ENCODE results near the gene CUEDC1. TPM values are rescaled to one million over a fixed set of nuclear protein-coding genes. Genes with fewer than 3 reads are reported as not detected.

CUEDC1 gene
- total RNA-seq, 1 donor from 2014 or later = not detected

- H3K36me3 Mint-ChIP-seq (ENCODE audit: low read depth) = no peaks in the 10 kb centered on the region
- H3K4me1 Mint-ChIP-seq (ENCODE audit: low read depth) = peaks cover 24% of the 10 kb centered on the region
Observed at GRCh38 chr17:57938061-57938502, 17.1 kb downstream of the CUEDC1 start.

GRCh38 chr17:57937492-57937891 lies 17.7 kb downstream of the CUEDC1 start:
- Mint-ChIP-seq H3K36me3 (ENCODE audit: low read depth) (no peaks in the 10 kb centered on the region), H3K27me3 (ENCODE audit: insufficient read depth) (peaks cover 22% of the 10 kb centered on the region), H3K4me3 (no peak overlapping the region), H3K27ac (no peak overlapping the region), H3K4me1 (ENCODE audit: low read depth) (peaks cover 24% of the 10 kb centered on the region), H3K9me3 (no peaks in the 10 kb centered on the region)
- intact Hi-C loops (cut with micrococcal nuclease) = loop anchor here (1.0 kb wide), 1 partner anchor 37 kb away; no protein-coding TSS in a partner anchor
- no peak for DNase-seq (ENCODE audit: low spot score)

More at GRCh38 chr17:57938061-57938502, 17.1 kb downstream of the CUEDC1 start:
- peaks cover 21% of the 10 kb centered on the region for H3K27me3 Mint-ChIP-seq (ENCODE audit: insufficient read depth)
- H3K27ac Mint-ChIP-seq = no peak overlapping the region
- no peaks in the 10 kb centered on the region for H3K9me3 Mint-ChIP-seq
- no peak for DNase-seq (ENCODE audit: low spot score)
- intact Hi-C loops (cut with micrococcal nuclease) = no loop called here
- no peak overlapping the region for H3K4me3 Mint-ChIP-seq

GRCh38 chr17:57935833-57936807 lies 19.1 kb downstream of the CUEDC1 start:
- peaks cover 17% of the 10 kb centered on the region for H3K4me1 Mint-ChIP-seq (ENCODE audit: low read depth)
- H3K9me3 Mint-ChIP-seq = no peaks in the 10 kb centered on the region
- no peak for DNase-seq (ENCODE audit: low spot score)
- H3K27ac Mint-ChIP-seq = no peak overlapping the region
- peaks cover 19% of the 10 kb centered on the region for H3K27me3 Mint-ChIP-seq (ENCODE audit: insufficient read depth)
- intact Hi-C loops (cut with micrococcal nuclease) = no loop called here
- H3K36me3 Mint-ChIP-seq (ENCODE audit: low read depth) = no peaks in the 10 kb centered on the region
- no peak overlapping the region for H3K4me3 Mint-ChIP-seq

- Mint-ChIP-seq H3K9me3 (no peaks in the 10 kb centered on the region), H3K4me3 (no peak overlapping the region), H3K36me3 (ENCODE audit: low read depth) (no peaks in the 10 kb centered on the region), H3K27ac (no peak overlapping the region), H3K27me3 (ENCODE audit: insufficient read depth) (peaks cover 18% of the 10 kb centered on the region), H3K4me1 (ENCODE audit: low read depth) (no peaks in the 10 kb centered on the region)
- DNase-seq (ENCODE audit: low spot score) = no peak
- intact Hi-C loops (cut with micrococcal nuclease) = no loop called here
Observed at GRCh38 chr17:57931488-57932137, 23.6 kb downstream of the CUEDC1 start.

- H3K27me3 Mint-ChIP-seq (ENCODE audit: insufficient read depth) = peaks cover 17% of the 10 kb centered on the region
Observed at GRCh38 chr17:57930239-57930638, 25.0 kb downstream of the CUEDC1 start.

GRCh38 chr17:57929386-57929785 lies 25.8 kb downstream of the CUEDC1 start:
- no peak overlapping the region for H3K4me3 Mint-ChIP-seq
- no peak overlapping the region for H3K27ac Mint-ChIP-seq
- H3K27me3 Mint-ChIP-seq (ENCODE audit: insufficient read depth) = peaks cover 15% of the 10 kb centered on the region
- no peaks in the 10 kb centered on the region for H3K9me3 Mint-ChIP-seq
- H3K36me3 Mint-ChIP-seq (ENCODE audit: low read depth) = no peaks in the 10 kb centered on the region
- H3K4me1 Mint-ChIP-seq (ENCODE audit: low read depth) = no peaks in the 10 kb centered on the region
- intact Hi-C loops (cut with micrococcal nuclease) = no loop called here
- no peak for DNase-seq (ENCODE audit: low spot score)

More at GRCh38 chr17:57930239-57930638, 25.0 kb downstream of the CUEDC1 start:
- no peak for DNase-seq (ENCODE audit: low spot score)
- Mint-ChIP-seq H3K36me3 (ENCODE audit: low read depth) (no peaks in the 10 kb centered on the region), H3K9me3 (no peaks in the 10 kb centered on the region), H3K4me3 (no peak overlapping the region), H3K4me1 (ENCODE audit: low read depth) (no peaks in the 10 kb centered on the region), H3K27ac (no peak overlapping the region)
- intact Hi-C loops (cut with micrococcal nuclease) = no loop called here

GRCh38 chr17:57928928-57929327 lies 26.3 kb downstream of the CUEDC1 start:
- DNase-seq (ENCODE audit: low spot score) = no peak
- Mint-ChIP-seq H3K27me3 (ENCODE audit: insufficient read depth) (peaks cover 18% of the 10 kb centered on the region), H3K36me3 (ENCODE audit: low read depth) (no peaks in the 10 kb centered on the region), H3K27ac (no peak overlapping the region), H3K4me1 (ENCODE audit: low read depth) (no peaks in the 10 kb centered on the region), H3K4me3 (no peak overlapping the region), H3K9me3 (no peaks in the 10 kb centered on the region)
- intact Hi-C loops (cut with micrococcal nuclease) = no loop called here

- no peak overlapping the region for H3K4me3 Mint-ChIP-seq
- no peak for DNase-seq (ENCODE audit: low spot score)
- no peak overlapping the region for H3K27ac Mint-ChIP-seq
- H3K27me3 Mint-ChIP-seq (ENCODE audit: insufficient read depth) = peaks cover 26% of the 10 kb centered on the region
- H3K36me3 Mint-ChIP-seq (ENCODE audit: low read depth) = no peaks in the 10 kb centered on the region
- H3K9me3 Mint-ChIP-seq = no peaks in the 10 kb centered on the region
- H3K4me1 Mint-ChIP-seq (ENCODE audit: low read depth) = no peaks in the 10 kb centered on the region
- intact Hi-C loops (cut with micrococcal nuclease) = no loop called here
Observed at GRCh38 chr17:57927048-57927723, 28.0 kb downstream of the CUEDC1 start.

GRCh38 chr17:57926723-57927047 lies 28.5 kb downstream of the CUEDC1 start:
- H3K4me1 Mint-ChIP-seq (ENCODE audit: low read depth) = no peaks in the 10 kb centered on the region
- peaks cover 28% of the 10 kb centered on the region for H3K27me3 Mint-ChIP-seq (ENCODE audit: insufficient read depth)
- H3K9me3 Mint-ChIP-seq = no peaks in the 10 kb centered on the region
- H3K36me3 Mint-ChIP-seq (ENCODE audit: low read depth) = no peaks in the 10 kb centered on the region
- no peak for DNase-seq (ENCODE audit: low spot score)
- intact Hi-C loops (cut with micrococcal nuclease) = no loop called here
- no peak overlapping the region for H3K27ac Mint-ChIP-seq
- H3K4me3 Mint-ChIP-seq = no peak overlapping the region

- Mint-ChIP-seq H3K4me1 (ENCODE audit: low read depth) (no peaks in the 10 kb centered on the region), H3K27ac (no peak overlapping the region), H3K27me3 (ENCODE audit: insufficient read depth) (peaks cover 30% of the 10 kb centered on the region), H3K4me3 (no peak overlapping the region), H3K36me3 (ENCODE audit: low read depth) (no peaks in the 10 kb centered on the region), H3K9me3 (no peaks in the 10 kb centered on the region)
- DNase-seq (ENCODE audit: low spot score) = no peak
- intact Hi-C loops (cut with micrococcal nuclease) = no loop called here
Observed at GRCh38 chr17:57925361-57925990, 29.7 kb downstream of the CUEDC1 start.

GRCh38 chr17:57924677-57925076 lies 30.5 kb downstream of the CUEDC1 start:
- Mint-ChIP-seq H3K9me3 (no peaks in the 10 kb centered on the region), H3K36me3 (ENCODE audit: low read depth) (no peaks in the 10 kb centered on the region), H3K27ac (no peak overlapping the region), H3K4me1 (ENCODE audit: low read depth) (no peaks in the 10 kb centered on the region), H3K4me3 (no peak overlapping the region), H3K27me3 (ENCODE audit: insufficient read depth) (peaks cover 30% of the 10 kb centered on the region)
- no peak for DNase-seq (ENCODE audit: low spot score)
- intact Hi-C loops (cut with micrococcal nuclease) = no loop called here

GRCh38 chr17:57923182-57923872 lies 31.9 kb downstream of the CUEDC1 start:
- Mint-ChIP-seq H3K4me1 (ENCODE audit: low read depth) (no peaks in the 10 kb centered on the region), H3K9me3 (no peaks in the 10 kb centered on the region), H3K4me3 (no peak overlapping the region), H3K27me3 (ENCODE audit: insufficient read depth) (peaks cover 30% of the 10 kb centered on the region), H3K36me3 (ENCODE audit: low read depth) (no peaks in the 10 kb centered on the region), H3K27ac (no peak overlapping the region)
- DNase-seq (ENCODE audit: low spot score) = no peak
- intact Hi-C loops (cut with micrococcal nuclease) = no loop called here
